HG02678 (cell line): ENCODE data around the gene MYOC.
"Not testable (repeated sequence)": the region's sequence is repeated elsewhere in the genome, so short reads cannot be mapped to it uniquely, and the experiment has no call there.

Experiments
- ATAC-seq: cut with Tn5 transposase; IDR thresholded peaks from one replicate; pipeline ENCODE4 v1.9.1; 2021; ENCODE audit warnings: mild to moderate bottlenecking, moderate library complexity; ENCODE audit not compliant: unreplicated experiment

Gene MYOC

DNA sequence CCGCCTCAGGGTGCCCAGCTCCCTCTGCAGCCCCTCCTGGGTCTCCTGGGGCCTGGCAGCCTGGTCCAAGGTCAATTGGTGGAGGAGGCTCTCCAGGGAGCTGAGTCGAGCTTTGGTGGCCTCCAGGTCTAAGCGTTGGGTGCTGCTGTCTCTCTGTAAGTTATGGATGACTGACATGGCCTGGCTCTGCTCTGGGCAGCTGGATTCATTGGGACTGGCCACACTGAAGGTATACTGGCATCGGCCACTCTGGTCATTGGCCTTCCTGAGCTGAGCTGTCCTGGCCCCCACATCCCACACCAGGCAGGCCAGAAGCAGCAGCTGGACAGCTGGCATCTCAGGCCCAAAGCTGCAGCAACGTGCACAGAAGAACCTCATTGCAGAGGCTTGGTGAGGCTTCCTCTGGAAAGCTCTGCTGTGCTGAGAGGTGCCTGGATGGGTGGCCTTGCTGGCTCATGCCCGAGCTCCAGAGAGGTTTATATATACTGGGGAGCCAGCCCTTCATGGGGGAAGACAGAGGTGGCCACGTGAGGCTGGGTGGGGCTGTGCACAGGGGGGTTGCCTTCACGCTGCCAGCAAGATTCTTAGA, at the start of gene MYOC:
Gene MYOC (minus strand): TSS at position 455 of the 589 bp plus-strand sequence. CDS start 77 bp downstream, at position 378.
- no peak for ATAC-seq

DNA sequence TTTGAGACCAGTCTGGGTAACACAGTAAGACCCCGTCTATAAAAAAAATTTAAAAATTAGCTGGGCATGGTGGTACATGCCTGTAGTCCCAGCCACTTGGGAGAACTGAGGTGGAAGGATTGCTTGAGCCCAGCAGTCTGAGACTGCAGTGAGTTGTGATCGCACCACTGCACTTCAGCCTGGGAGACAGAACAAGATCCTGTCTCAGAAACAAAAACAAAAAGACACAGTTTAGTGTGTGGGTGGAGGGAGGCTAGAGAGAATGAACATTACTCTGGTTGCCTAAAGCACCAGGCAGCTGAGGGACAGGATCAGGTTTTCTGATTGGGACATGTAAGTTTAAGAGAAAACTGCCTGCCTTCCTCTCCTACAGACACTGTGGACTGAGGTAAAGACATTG, 47.0 kb upstream of the MYOC start:
- ATAC-seq: no peak

GRCh38 chr1:171695772-171696171, 43.3 kb upstream of the MYOC start:
- ATAC-seq: not testable (repeated sequence)

DNA sequence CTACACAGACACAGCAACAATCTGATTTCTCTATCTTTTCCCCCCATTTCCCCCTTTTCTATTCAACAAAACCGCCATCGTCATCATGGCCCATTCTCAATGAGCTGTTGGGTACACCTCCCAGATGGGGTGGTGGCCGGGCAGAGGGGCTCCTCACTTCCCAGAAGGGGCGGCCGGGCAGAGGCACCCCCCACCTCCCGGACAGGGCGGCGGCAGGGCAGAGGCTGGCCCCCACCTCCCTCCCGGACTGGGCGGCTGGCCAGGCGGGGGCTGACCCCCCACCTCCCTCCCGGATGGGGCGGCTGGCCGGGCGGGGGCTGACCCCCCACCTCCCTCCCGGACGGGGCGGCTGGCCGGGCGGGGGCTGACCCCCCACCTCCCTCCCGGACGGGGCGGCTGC, 41.1 kb upstream of the MYOC start:
- ATAC-seq: not testable (repeated sequence)

- no peak for ATAC-seq
Observed at GRCh38 chr1:171683870-171684269, 31.4 kb upstream of the MYOC start.

- no peak for ATAC-seq
Observed at GRCh38 chr1:171680339-171680738, 27.9 kb upstream of the MYOC start.

- ATAC-seq: no peak
Observed at GRCh38 chr1:171676823-171677222, 24.3 kb upstream of the MYOC start.

GRCh38 chr1:171674431-171675405, 22.2 kb upstream of the MYOC start:
- no peak for ATAC-seq

GRCh38 chr1:171670739-171671138, 18.3 kb upstream of the MYOC start:
- no peak for ATAC-seq

- ATAC-seq: no peak
Observed at GRCh38 chr1:171668372-171668771, 15.9 kb upstream of the MYOC start.

DNA sequence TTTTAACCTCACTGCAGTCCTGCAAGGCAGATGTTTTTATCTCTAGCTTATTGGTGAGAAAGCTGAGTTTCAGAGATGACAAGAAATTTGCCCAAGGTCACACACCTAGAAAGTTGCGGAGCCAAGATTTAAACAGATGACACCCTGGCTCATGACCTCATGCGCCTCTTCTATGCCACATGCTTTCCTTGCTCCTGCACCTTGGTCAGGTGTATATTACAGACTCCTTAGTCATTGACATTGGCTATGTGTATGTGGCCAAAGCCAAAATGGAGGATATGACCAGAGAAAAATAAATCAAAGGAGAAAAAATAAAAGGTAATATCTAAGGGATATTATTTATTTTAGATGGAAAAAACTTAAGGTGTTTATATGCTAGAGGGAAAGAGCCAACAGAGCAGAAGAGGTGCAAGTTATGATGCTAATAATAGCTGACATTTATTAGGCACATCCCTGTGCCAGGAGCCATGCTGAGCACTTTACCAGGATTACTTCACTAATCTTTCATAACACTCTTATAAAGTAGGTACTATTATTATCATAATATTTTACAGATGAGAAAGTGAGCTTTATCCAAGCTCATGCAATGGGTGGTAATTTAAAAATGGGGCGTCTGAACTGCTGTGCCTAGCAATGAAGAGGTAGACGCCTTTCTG, 13.8 kb upstream of the MYOC start:
- ATAC-seq: no peak

DNA sequence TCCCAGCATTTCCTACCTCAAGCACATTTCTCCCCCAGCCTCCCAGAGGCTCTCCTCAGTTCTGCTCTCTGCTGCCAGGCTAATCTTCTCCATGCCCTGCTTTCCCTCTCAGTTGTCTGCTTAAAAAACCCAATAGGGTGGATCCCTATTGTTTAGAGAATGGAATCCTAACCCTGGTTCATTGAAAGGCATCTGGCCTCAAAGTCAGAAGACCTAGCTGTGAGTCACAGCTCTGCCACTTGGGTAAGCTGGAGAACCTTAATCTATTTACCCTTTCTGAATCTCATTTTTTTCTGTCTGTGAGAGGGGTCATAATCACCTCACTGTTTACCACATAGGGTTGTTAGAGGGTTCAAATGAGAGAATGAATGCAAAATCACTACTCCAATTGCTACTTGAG, 12.5 kb upstream of the MYOC start:
- ATAC-seq: no peak

GRCh38 chr1:171663854-171664575, 11.5 kb upstream of the MYOC start:
- ATAC-seq: no peak

GRCh38 chr1:171663036-171663853, 10.8 kb upstream of the MYOC start:
- ATAC-seq: no peak

DNA sequence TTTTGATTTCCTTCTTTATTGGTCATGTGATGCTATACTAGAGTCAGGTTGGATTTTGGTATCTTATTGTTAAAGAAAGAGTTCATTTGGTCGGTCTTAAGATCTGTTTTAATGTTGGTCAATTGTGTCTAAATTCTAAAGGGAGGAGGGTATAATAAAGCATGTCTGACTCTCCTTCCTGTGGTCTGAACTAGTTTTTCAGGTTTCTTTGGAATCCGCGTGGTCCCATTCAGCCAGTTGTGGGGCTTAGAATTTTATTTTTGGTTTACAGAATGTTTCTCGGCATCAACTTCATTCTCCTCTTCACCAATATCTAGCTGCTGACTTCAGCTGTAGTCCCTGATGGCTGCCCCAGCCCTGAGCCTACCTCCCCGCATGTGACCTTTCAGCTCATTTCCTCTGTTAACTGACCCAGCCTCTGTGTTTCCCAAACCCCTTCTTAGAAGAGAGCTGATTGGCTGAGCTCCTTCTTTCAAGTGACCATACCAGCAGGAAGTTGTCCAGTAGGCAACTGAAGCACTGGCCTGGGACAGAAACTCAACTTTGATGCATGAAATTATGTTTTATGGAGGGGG, 8.7 kb upstream of the MYOC start:
- no peak for ATAC-seq

GRCh38 chr1:171656206-171656605, 3.7 kb upstream of the MYOC start:
- not testable (repeated sequence) for ATAC-seq

- no peak for ATAC-seq
Observed at GRCh38 chr1:171655746-171656116, 3.2 kb upstream of the MYOC start.

DNA sequence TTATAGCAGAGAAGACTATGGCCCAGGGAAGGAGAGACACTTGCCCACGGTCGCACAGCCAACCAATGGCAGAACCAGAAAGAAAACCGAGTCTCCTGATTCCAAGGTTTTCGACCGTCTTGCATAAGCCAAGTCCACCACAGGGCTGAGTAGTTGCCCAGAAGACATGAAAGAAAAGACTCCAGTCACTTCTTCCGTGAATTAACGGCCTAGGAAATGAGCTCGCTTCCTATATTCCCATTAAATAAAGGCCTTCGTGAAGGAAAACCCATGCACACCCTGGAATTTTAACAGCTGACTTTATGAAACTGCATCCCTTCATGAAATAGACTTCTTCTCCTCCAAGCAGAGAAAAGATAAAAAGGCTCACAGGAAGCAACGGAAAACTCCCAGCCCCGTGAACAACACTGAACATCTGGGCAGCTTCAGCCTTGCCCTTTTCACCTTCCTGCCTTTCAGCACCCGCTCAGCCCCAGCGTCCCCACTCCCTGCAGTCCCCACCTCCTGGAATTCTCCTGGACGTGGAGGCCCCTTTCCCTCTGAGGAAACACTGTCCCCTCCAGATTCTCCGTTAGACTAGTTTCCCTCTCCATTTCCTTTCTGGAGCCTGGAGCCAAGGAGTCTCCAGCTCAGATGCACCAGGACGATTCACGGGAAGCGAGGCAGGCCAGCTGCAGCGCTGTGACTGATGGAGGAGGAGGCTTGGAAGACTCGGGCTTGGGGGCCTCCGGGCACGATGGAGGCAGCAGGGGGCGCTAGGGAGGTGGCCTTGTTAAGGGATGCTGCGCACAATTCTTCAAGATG, 2.7 kb upstream of the MYOC start:
- peak; percentile 76 for ATAC-seq
